H1 (cell line): ENCODE data around the gene PRG2. TPM values are rescaled to one million over a fixed set of nuclear protein-coding genes. Genes with fewer than 3 reads are reported as not detected.

ENCODE experiments used
- CTCF ChIA-PET: fragments of 300-600 bp; sonication (Branson Sonifier 250); formaldehyde crosslinking; loops from one replicate; lab custom pipeline; 2021; ENCODE audit not compliant: partially characterized antibody; lab: Charles Lee
- POLR2A ChIA-PET: fragments of 300-600 bp; sonication (Branson Sonifier 250); formaldehyde crosslinking; loops from one replicate; lab custom pipeline; 2021; ENCODE audit warnings: inconsistent platforms; ENCODE audit not compliant: partially characterized antibody; lab: Charles Lee
- DNase-seq, 2 experiments: peaks; one replicate each; pipeline versions ENCODE4 v3.0.0 to v3.0.0-alpha.2; 2010 to 2022; ENCODE audit warnings: low spot score in 2 of 2, low read depth in 1 of 2, mixed read lengths in 1 of 2
- FAIRE-seq: peaks from 2 replicates; lab custom pipeline; 2011; peaks lifted over from hg19 to GRCh38; lab: Jason Lieb, UNC
- H2AFZ ChIP-seq: 2 replicates; pipeline ENCODE4 v1.8.1; 2012; ENCODE audit warnings: low read length, inconsistent platforms
- H2AK5ac ChIP-seq: 2 replicates; pipeline ENCODE4 v1.6.1; 2013; ENCODE audit warnings: low read depth, low read length
- H2BK120ac ChIP-seq: replicated peaks from 2 replicates; pipeline ENCODE3; 2013; ENCODE audit warnings: low read depth, low read length, inconsistent platforms
- H2BK12ac ChIP-seq: 2 replicates; pipeline ENCODE4 v1.6.1; 2013; ENCODE audit warnings: low read depth, low read length
- H2BK15ac ChIP-seq: 2 replicates; pipeline ENCODE4 v1.6.1; 2013; ENCODE audit warnings: low read length
- H2BK20ac ChIP-seq: 2 replicates; pipeline ENCODE4 v1.6.1; 2013; ENCODE audit warnings: low read length
- H2BK5ac ChIP-seq: 2 replicates; pipeline ENCODE4 v1.6.1; 2013; ENCODE audit warnings: low read depth, low read length
- H3K14ac ChIP-seq: 2 replicates; pipeline ENCODE4 v1.6.1; 2013; ENCODE audit warnings: inconsistent platforms; ENCODE audit not compliant: insufficient read length
- H3K18ac ChIP-seq: 2 replicates; pipeline ENCODE4 v1.6.1; 2013; ENCODE audit warnings: low read length; ENCODE audit errors: extremely low read depth
- H3K23ac ChIP-seq: 2 replicates; pipeline ENCODE4 v1.6.1; 2013; ENCODE audit warnings: inconsistent platforms; ENCODE audit not compliant: insufficient read length
- H3K23me2 ChIP-seq: 2 replicates; pipeline ENCODE4 v1.6.1; 2013; ENCODE audit warnings: low read depth, low read length
- H3K27ac ChIP-seq: 2 replicates; pipeline ENCODE4 v1.6.1; 2011; ENCODE audit warnings: low read depth, low read length, inconsistent platforms
- H3K27me3 ChIP-seq, 4 experiments: replicated peaks in 1 of 4; 1 replicate in 1 of 4; 2 replicates in 3 of 4; pipeline versions ENCODE4 v1.6.1 to v1.8.1; 2011 to 2013; ENCODE audit warnings: low read length in 3 of 4, mild to moderate bottlenecking in 3 of 4, inconsistent platforms in 2 of 4, mixed read lengths in 2 of 4, moderate library complexity in 1 of 4; ENCODE audit not compliant: control insufficient read depth in 3 of 4, insufficient read depth in 3 of 4; ENCODE audit errors: extremely low read depth in 1 of 4
- H3K36me3 ChIP-seq, 4 experiments: 2 replicates each; pipeline versions ENCODE4 v1.6.1 to v1.8.1; 2011 to 2013; ENCODE audit warnings: mild to moderate bottlenecking in 4 of 4, low read length in 3 of 4, moderate library complexity in 2 of 4, control low read depth in 1 of 4, inconsistent platforms in 1 of 4; ENCODE audit not compliant: insufficient read depth in 4 of 4, control insufficient read depth in 2 of 4
- H3K4ac ChIP-seq: replicated peaks from 2 replicates; pipeline ENCODE3; 2013; ENCODE audit warnings: low read length, low read depth, mixed read lengths, inconsistent platforms; ENCODE audit not compliant: insufficient read length
- H3K4me1 ChIP-seq, 4 experiments: replicated peaks in 1 of 4; 1 replicate in 1 of 4; 2 replicates in 3 of 4; pipeline versions ENCODE4 v1.6.1 to v1.8.1; 2011 to 2013; ENCODE audit warnings: low read length in 3 of 4, inconsistent platforms in 2 of 4, mixed read lengths in 1 of 4; ENCODE audit not compliant: insufficient read depth in 4 of 4, control insufficient read depth in 3 of 4
- H3K4me2 ChIP-seq, 2 experiments: 2 replicates each; pipeline versions ENCODE4 v1.6.1 to v1.8.1; 2011 to 2013; ENCODE audit warnings: low read depth in 2 of 2, low read length in 2 of 2, control low read depth in 1 of 2, inconsistent platforms in 1 of 2, mild to moderate bottlenecking in 1 of 2; ENCODE audit not compliant: insufficient read depth in 1 of 2
- H3K4me3 ChIP-seq, 4 experiments: fragments of 200-600, 300-600 bp in 1 of 4; sonication (generic), shearing (Covaris generic), sonication (Bioruptor Twin) in 1 of 4; 2 replicates each; pipeline versions ENCODE4 v1.5.1 to v1.8.1; 2011 to 2016; ENCODE audit warnings: low read length in 4 of 4, low read depth in 3 of 4, control low read depth in 2 of 4, inconsistent platforms in 2 of 4, mild to moderate bottlenecking in 2 of 4, mixed read lengths in 1 of 4, moderate library complexity in 1 of 4; ENCODE audit not compliant: insufficient read depth in 2 of 4; ENCODE audit errors: extremely low read depth in 1 of 4
- H3K56ac ChIP-seq: replicated peaks from 2 replicates; pipeline ENCODE3; 2013; ENCODE audit warnings: low read depth, mild to moderate bottlenecking, mixed read lengths, low read length, inconsistent platforms; ENCODE audit not compliant: insufficient read length
- H3K79me1 ChIP-seq: 2 replicates; pipeline ENCODE4 v1.6.1; 2013; ENCODE audit warnings: low read depth, low read length, control low read depth
- H3K79me2 ChIP-seq, 2 experiments: 2 replicates each; pipeline versions ENCODE4 v1.6.1 to v1.8.1; 2012 to 2013; ENCODE audit warnings: low read length in 2 of 2, mild to moderate bottlenecking in 2 of 2, inconsistent platforms in 1 of 2; ENCODE audit not compliant: insufficient read depth in 2 of 2, control insufficient read depth in 1 of 2
- H3K9ac ChIP-seq, 4 experiments: replicated peaks in 1 of 4; 1 replicate in 1 of 4; 2 replicates in 3 of 4; pipeline versions ENCODE4 v1.6.1 to v1.8.1; 2011 to 2013; ENCODE audit warnings: low read depth in 3 of 4, low read length in 3 of 4, control low read depth in 2 of 4, mild to moderate bottlenecking in 2 of 4, moderate library complexity in 2 of 4, inconsistent platforms in 1 of 4; ENCODE audit errors: extremely low read depth in 1 of 4
- H3K9me3 ChIP-seq, 2 experiments: 2 replicates each; pipeline versions ENCODE4 v1.6.1 to v1.8.1; 2012 to 2013; ENCODE audit warnings: mild to moderate bottlenecking in 2 of 2, moderate library complexity in 2 of 2, control low read depth in 1 of 2, inconsistent platforms in 1 of 2, low read depth in 1 of 2, low read length in 1 of 2, mixed read lengths in 1 of 2; ENCODE audit not compliant: insufficient read depth in 2 of 2
- H4K20me1 ChIP-seq, 2 experiments: replicated peaks in 1 of 2; 2 replicates each; pipeline versions ENCODE3 to v1.8.1; 2011 to 2013; ENCODE audit warnings: inconsistent platforms in 2 of 2, low read length in 2 of 2, mild to moderate bottlenecking in 1 of 2; ENCODE audit not compliant: insufficient read depth in 2 of 2, control insufficient read depth in 1 of 2
- H4K5ac ChIP-seq: 2 replicates; pipeline ENCODE4 v1.6.1; 2013; ENCODE audit warnings: low read length, low read depth, mixed read lengths, inconsistent platforms; ENCODE audit not compliant: insufficient read length
- H4K8ac ChIP-seq: 2 replicates; pipeline ENCODE4 v1.8.0; 2013; ENCODE audit warnings: mild to moderate bottlenecking, moderate library complexity, low read length, inconsistent platforms; ENCODE audit not compliant: insufficient read depth; ENCODE audit errors: extremely low read depth
- H4K91ac ChIP-seq: replicated peaks from 2 replicates; pipeline ENCODE3; 2013; ENCODE audit warnings: low read length, mixed read lengths, inconsistent platforms; ENCODE audit not compliant: insufficient read length
- ASH2L ChIP-seq: fragments of 200-600, 300-600 bp; sonication (generic); IDR thresholded peaks from one replicate; pipeline ENCODE4 v1.7.1; 2017; ENCODE audit warnings: low read length
- CREB1 ChIP-seq: IDR thresholded peaks from 2 replicates; pipeline ENCODE4 v1.6.1; 2012; ENCODE audit warnings: inconsistent platforms
- EGR1 ChIP-seq: IDR thresholded peaks from 2 replicates; pipeline ENCODE4 v1.6.1; 2011; ENCODE audit warnings: low read depth, low read length, borderline replicate concordance
- EP300 ChIP-seq, 2 experiments: IDR thresholded peaks; 1 replicate in 1 of 2; 2 replicates in 1 of 2; pipeline ENCODE4 v1.6.1; 2011 to 2012; ENCODE audit warnings: low read depth in 2 of 2, low read length in 2 of 2, mild to moderate bottlenecking in 2 of 2, borderline replicate concordance in 1 of 2, inconsistent platforms in 1 of 2, moderate library complexity in 1 of 2
- EZH2 ChIP-seq: fragments of 200-600 bp; sonication (generic); IDR thresholded peaks from 2 replicates; pipeline ENCODE4 v1.7.1; 2012; ENCODE audit warnings: low read depth, mild to moderate bottlenecking, moderate library complexity, low read length, inconsistent platforms; ENCODE audit not compliant: severe bottlenecking
- PHF8 ChIP-seq: fragments of 200-600 bp; sonication (generic); conservative IDR thresholded peaks from 2 replicates; pipeline ENCODE4 v1.7.1; 2012; ENCODE audit warnings: low read depth, mild to moderate bottlenecking, inconsistent platforms, low read length, moderate library complexity
- SIRT6 ChIP-seq: IDR thresholded peaks from one replicate; pipeline ENCODE4 v1.7.1; 2012; ENCODE audit warnings: low read length, inconsistent platforms
- TEAD4 ChIP-seq: IDR thresholded peaks from 2 replicates; pipeline ENCODE4 v1.6.1; 2012; ENCODE audit warnings: low read depth, low read length, inconsistent platforms, mixed read lengths
- USF2 ChIP-seq: IDR thresholded peaks from 2 replicates; pipeline ENCODE4 v1.6.1; 2011; ENCODE audit warnings: low read length, improper control_type of control experiment
- WGBS, 2 experiments: shearing (Covaris generic) in 1 of 2; methylation state at CpG; one replicate each; pipeline versions ENCODE4 v1.1.6 to v1.1.7; 2013 to 2015; ENCODE audit warnings: low lambda C conversion rate in 2 of 2, mixed read lengths in 2 of 2, inconsistent platforms in 1 of 2, low coverage in 1 of 2, missing lambda C conversion rate in 1 of 2; ENCODE audit not compliant: insufficient replicate concordance in 2 of 2, insufficient coverage in 1 of 2, insufficient read length in 1 of 2; ENCODE audit errors: extremely low coverage in 1 of 2, missing lambda C conversion rate in 1 of 2; 5-methylcytosine and 5-hydroxymethylcytosine counted together
- polyA plus RNA-seq, 7 experiments: library from polyadenylated mRNA; depleted of rRNA in 3 of 7; stranded (reverse) in 5 of 7; unstranded in 2 of 7; fragments of >200 nt in 5 of 7; fragments of 200-250 nt in 2 of 7; gene quantifications; 1 replicate in 5 of 7; 2 replicates in 1 of 7; 4 replicates in 1 of 7; pipeline versions ENCODE4 v1.2.1 to v1.2.3, GENCODE V29; 2011 to 2013; ENCODE audit warnings: missing spikeins in 2 of 7, mixed read lengths in 2 of 7
- total RNA-seq: library from RNA; stranded (reverse); fragmentation: NEBNext Ultra II Directional; extraction: Animal tissue kit (Norgen Biotek cat#: 25700); gene quantifications from 2 replicates; pipeline ENCODE4 v1.2.1, GENCODE V29; 2021

The PRG2 gene
- total and polyA plus RNA-seq, 2 of the 8 experiments (the other 6 are each of a cell fraction or from before 2014, with no cell fraction given), result 0.32 TPM; not detected in 1

- H2BK20ac ChIP-seq, result no peak overlapping the region
- H3K36me3 ChIP-seq, result no peaks in the 10 kb centered on the region
- no peak overlapping the region for H3K14ac ChIP-seq
- H3K27ac ChIP-seq, result no peak overlapping the region
- no peaks in the 10 kb centered on the region for H3K4me1 ChIP-seq
- no peak overlapping the region for H2BK5ac ChIP-seq
- POLR2A ChIA-PET, result no interaction called here
- no peak overlapping the region for H3K4me2 ChIP-seq
- no peak overlapping the region for H3K18ac ChIP-seq
- H4K91ac ChIP-seq, result no peak overlapping the region
- no peak for DNase-seq
- H2AK5ac ChIP-seq, result no peak overlapping the region
- H3K23ac ChIP-seq, result no peak overlapping the region
- H3K27me3 ChIP-seq, result no peaks in the 10 kb centered on the region
- H4K20me1 ChIP-seq, result no peaks in the 10 kb centered on the region
- H3K9me3 ChIP-seq, result no peaks in the 10 kb centered on the region
- no peak for FAIRE-seq
- no peaks in the 10 kb centered on the region for H3K79me2 ChIP-seq
- H3K4me3 ChIP-seq, result no peak overlapping the region
- no peak overlapping the region for H4K5ac ChIP-seq
- no peak overlapping the region for H2BK15ac ChIP-seq
- H2AFZ ChIP-seq, result no peak overlapping the region
- H3K9ac ChIP-seq, result no peak overlapping the region
- H2BK12ac ChIP-seq, result no peak overlapping the region
- no peak overlapping the region for H3K56ac ChIP-seq
- H2BK120ac ChIP-seq, result no peak overlapping the region
- CTCF ChIA-PET, result no interaction called here
- WGBS, 2 experiments, result 86% methylated on average over 15 of the region's 16 CpGs; no CpG with 5 or more reads in 1 of the 2 experiments
- no peak overlapping the region for H4K8ac ChIP-seq
- H3K23me2 ChIP-seq, result no peaks in the 10 kb centered on the region
- H3K79me1 ChIP-seq, result no peaks in the 10 kb centered on the region; the same call in 1 of the 2 replicates
- H3K4ac ChIP-seq, result no peak overlapping the region
- TF ChIP-seq PHF8, result no peak
- no peak for TF ChIP-seq CREB1
- TF ChIP-seq EP300 (IDR thresholded peaks at IDR 0.05; ENCODE audit: borderline replicate concordance in 1 of 2, low read depth in 2 of 2, low read length in 2 of 2), result no peak
- TF ChIP-seq EGR1, result no peak
- TF ChIP-seq TEAD4, result no peak
- TF ChIP-seq ASH2L, result no peak
- no peak for TF ChIP-seq USF2
- no peak for TF ChIP-seq EZH2
- TF ChIP-seq SIRT6, result no peak
Observed at GRCh38 chr11:57387289-57388030, 3.0 kb downstream of the PRG2 start.
